Measurements from ENCODE around the gene CNTN4. TPM values are rescaled to one million over a fixed set of nuclear protein-coding genes. Genes with fewer than 3 reads are reported as not detected.

CNTN4 gene
- total RNA-seq, 1 donor from 2014 or later: 16.1 TPM

GRCh38 chr3:2311022-2311421, 212.4 kb downstream of the CNTN4 start:
- no peaks in the 10 kb centered on the region for H3K4me1 Mint-ChIP-seq (ENCODE audit: low read depth)
- no peaks in the 10 kb centered on the region for H3K27me3 Mint-ChIP-seq
- no peak overlapping the region for H3K27ac Mint-ChIP-seq
- no peak for DNase-seq (ENCODE audit: low spot score, unreplicated experiment)
- no peak for TF ChIP-seq CTCF (IDR thresholded peaks at IDR 0.05; ENCODE audit: unreplicated experiment)
- peaks cover 5% of the 10 kb centered on the region for H3K9me3 Mint-ChIP-seq (ENCODE audit: low read depth)
- peaks cover 2% of the 10 kb centered on the region for H3K36me3 Mint-ChIP-seq (ENCODE audit: insufficient read depth)
- H3K4me3 Mint-ChIP-seq (ENCODE audit: low read depth): no peak overlapping the region

GRCh38 chr3:2317521-2317920, 218.9 kb downstream of the CNTN4 start:
- H3K4me3 Mint-ChIP-seq (ENCODE audit: low read depth): no peak overlapping the region
- no peaks in the 10 kb centered on the region for H3K36me3 Mint-ChIP-seq (ENCODE audit: insufficient read depth)
- H3K9me3 Mint-ChIP-seq (ENCODE audit: low read depth): no peaks in the 10 kb centered on the region
- DNase-seq (ENCODE audit: low spot score, unreplicated experiment): no peak
- no peak overlapping the region for H3K27ac Mint-ChIP-seq
- peaks cover 3% of the 10 kb centered on the region for H3K4me1 Mint-ChIP-seq (ENCODE audit: low read depth)
- H3K27me3 Mint-ChIP-seq: no peaks in the 10 kb centered on the region
- TF ChIP-seq CTCF (IDR thresholded peaks at IDR 0.05; ENCODE audit: unreplicated experiment): no peak

- no peak for TF ChIP-seq CTCF (IDR thresholded peaks at IDR 0.05; ENCODE audit: unreplicated experiment)
- no peak overlapping the region for H3K27ac Mint-ChIP-seq
- H3K9me3 Mint-ChIP-seq (ENCODE audit: low read depth): no peaks in the 10 kb centered on the region
- no peaks in the 10 kb centered on the region for H3K27me3 Mint-ChIP-seq
- no peak overlapping the region for H3K4me3 Mint-ChIP-seq (ENCODE audit: low read depth)
- H3K4me1 Mint-ChIP-seq (ENCODE audit: low read depth): no peaks in the 10 kb centered on the region
- H3K36me3 Mint-ChIP-seq (ENCODE audit: insufficient read depth): no peaks in the 10 kb centered on the region
- no peak for DNase-seq (ENCODE audit: low spot score, unreplicated experiment)
Observed at GRCh38 chr3:2334921-2335320, 236.3 kb downstream of the CNTN4 start.

GRCh38 chr3:2343031-2343682, 244.5 kb downstream of the CNTN4 start:
- no peak for DNase-seq (ENCODE audit: low spot score, unreplicated experiment)
- no peak for TF ChIP-seq CTCF (IDR thresholded peaks at IDR 0.05; ENCODE audit: unreplicated experiment)
- no peaks in the 10 kb centered on the region for H3K36me3 Mint-ChIP-seq (ENCODE audit: insufficient read depth)
- no peak overlapping the region for H3K4me3 Mint-ChIP-seq (ENCODE audit: low read depth)
- H3K27ac Mint-ChIP-seq: no peak overlapping the region
- H3K27me3 Mint-ChIP-seq: no peaks in the 10 kb centered on the region
- H3K4me1 Mint-ChIP-seq (ENCODE audit: low read depth): no peaks in the 10 kb centered on the region
- peaks cover 3% of the 10 kb centered on the region for H3K9me3 Mint-ChIP-seq (ENCODE audit: low read depth)

- no peak for DNase-seq (ENCODE audit: low spot score, unreplicated experiment)
- Mint-ChIP-seq H3K4me3 (ENCODE audit: low read depth) (no peak overlapping the region), H3K9me3 (ENCODE audit: low read depth) (peaks cover 10% of the 10 kb centered on the region), H3K36me3 (ENCODE audit: insufficient read depth) (peaks cover 7% of the 10 kb centered on the region), H3K27ac (no peak overlapping the region), H3K27me3 (no peaks in the 10 kb centered on the region), H3K4me1 (ENCODE audit: low read depth) (no peaks in the 10 kb centered on the region)
- no peak for TF ChIP-seq CTCF (IDR thresholded peaks at IDR 0.05; ENCODE audit: unreplicated experiment)
Observed at GRCh38 chr3:2352134-2352762, 253.6 kb downstream of the CNTN4 start.

All from progenitor cell of endocrine pancreas (in vitro differentiated cells).